Activated CD4-positive, alpha-beta T cell treated with anti-CD3 and anti-CD28 coated beads for 36 hours (primary cell): ENCODE data around the gene LUC7L. TPM values are rescaled to one million over a fixed set of nuclear protein-coding genes. Genes with fewer than 3 reads are reported as not detected.
"Not testable (repeated sequence)": the region's sequence is repeated elsewhere in the genome, so short reads cannot be mapped to it uniquely, and the experiment has no call there.

Source experiments
- ATAC-seq: fragments of 200-7000 bp; cut with Tn5 transposase; one replicate; pipeline ENCODE4 v1.10.0; 2021; ENCODE audit warnings: mild to moderate bottlenecking, moderate library complexity
- CTCF ChIA-PET: fragments of 350-600 bp; sonication (Branson Sonifier 250); formaldehyde crosslinking; loops from one replicate; lab custom pipeline; 2021; ENCODE audit warnings: antibody characterized with exemption; lab: Charles Lee
- POLR2A ChIA-PET: fragments of 350-600 bp; sonication (Branson Sonifier 250); formaldehyde crosslinking; loops from one replicate; lab custom pipeline; 2021; ENCODE audit warnings: antibody characterized with exemption, inconsistent platforms; lab: Charles Lee
- DNase-seq: peaks from one replicate; pipeline ENCODE4 v3.0.0-alpha.2; 2020
- H3K27ac Mint-ChIP-seq: one replicate; pipeline ENCODE4 v1.8.0; 2021; ENCODE audit warnings: mixed read lengths
- H3K27me3 Mint-ChIP-seq: one replicate; pipeline ENCODE4 v1.8.0; 2021; ENCODE audit warnings: mixed read lengths
- H3K36me3 Mint-ChIP-seq: one replicate; pipeline ENCODE4 v1.8.0; 2021; ENCODE audit warnings: low read depth, mixed read lengths
- H3K4me1 Mint-ChIP-seq: one replicate; pipeline ENCODE4 v1.8.0; 2021; ENCODE audit warnings: mixed read lengths
- H3K4me3 Mint-ChIP-seq: one replicate; pipeline ENCODE4 v1.8.0; 2021; ENCODE audit warnings: mild to moderate bottlenecking, moderate library complexity, mixed read lengths
- H3K9me3 Mint-ChIP-seq: one replicate; pipeline ENCODE4 v1.8.0; 2021; ENCODE audit warnings: low read depth, mixed read lengths
- intact Hi-C, 2 experiments: fragments of 100-400 bp; cut with DNase I in 1 of 2; cut with micrococcal nuclease in 1 of 2; formaldehyde crosslinking; loops; one replicate each; pipeline versions ENCODE4 v1.14.2 to v1.15.1; 2022 to 2024; cut with DNase I, micrococcal nuclease
- total RNA-seq, 2 experiments: library from RNA; stranded (reverse); gene quantifications; one replicate each; pipeline ENCODE4 v1.2.3, GENCODE V29; 2021

Gene LUC7L
- total RNA-seq, 2 experiments from 2014 or later: 44.6 to 50.1 TPM

GRCh38 chr16:160691-161190 is 68.5 kb downstream of the LUC7L start:
- Mint-ChIP-seq H3K27ac (no peak overlapping the region), H3K9me3 (no peaks in the 10 kb centered on the region), H3K36me3 (no peaks in the 10 kb centered on the region), H3K27me3 (peaks cover 22% of the 10 kb centered on the region), H3K4me1 (peaks cover 2% of the 10 kb centered on the region), H3K4me3 (no peak overlapping the region)
- ChIA-PET POLR2A (no interaction called here), CTCF (no interaction called here)
- DNase-seq (no peak), ATAC-seq (no peak)
- intact Hi-C loops: no loop called here

- intact Hi-C loops, H3K9me3 Mint-ChIP-seq, H3K4me3 Mint-ChIP-seq, H3K36me3 Mint-ChIP-seq, DNase-seq, H3K4me1 Mint-ChIP-seq, CTCF ChIA-PET, ATAC-seq, H3K27ac Mint-ChIP-seq: not testable (repeated sequence)
- H3K27me3 Mint-ChIP-seq: peaks cover 25% of the 10 kb centered on the region
- POLR2A ChIA-PET: interaction anchor here (0.6 kb wide), 1 partner anchor 28 kb away, joined by 3 read pairs; no protein-coding TSS in a partner anchor
Measured at GRCh38 chr16:160242-160641, 69.0 kb downstream of the LUC7L start.

- ChIA-PET POLR2A (interaction anchor here (0.6 kb wide), 1 partner anchor 29 kb away, joined by 3 read pairs; no protein-coding TSS in a partner anchor), CTCF (no interaction called here)
- Mint-ChIP-seq H3K4me1 (peaks cover 5% of the 10 kb centered on the region), H3K9me3 (no peaks in the 10 kb centered on the region), H3K4me3 (no peak overlapping the region), H3K36me3 (no peaks in the 10 kb centered on the region), H3K27me3 (peaks cover 31% of the 10 kb centered on the region), H3K27ac (no peak overlapping the region)
- ATAC-seq (no peak), DNase-seq (no peak)
- intact Hi-C loops: no loop called here
Measured at GRCh38 chr16:159136-159849, 70.0 kb downstream of the LUC7L start.

GRCh38 chr16:155031-155398 is 74.2 kb downstream of the LUC7L start:
- no peaks in the 10 kb centered on the region for H3K36me3 Mint-ChIP-seq
- H3K4me3 Mint-ChIP-seq: peak overlapping the region; percentile 43
- peaks cover 34% of the 10 kb centered on the region for H3K27me3 Mint-ChIP-seq
- DNase-seq (no peak), ATAC-seq (no peak)
- intact Hi-C loops: no loop called here
- H3K4me1 Mint-ChIP-seq: peaks cover 5% of the 10 kb centered on the region
- CTCF ChIA-PET: interaction anchor here (1.5 kb wide), 1 partner anchor 48 kb away, joined by 3 read pairs; no protein-coding TSS in a partner anchor
- POLR2A ChIA-PET: no interaction called here
- H3K9me3 Mint-ChIP-seq: no peaks in the 10 kb centered on the region
- no peak overlapping the region for H3K27ac Mint-ChIP-seq

GRCh38 chr16:154217-155030 is 74.8 kb downstream of the LUC7L start:
- H3K9me3 Mint-ChIP-seq: no peaks in the 10 kb centered on the region
- no peak overlapping the region for H3K27ac Mint-ChIP-seq
- no peaks in the 10 kb centered on the region for H3K36me3 Mint-ChIP-seq
- POLR2A ChIA-PET: no interaction called here
- intact Hi-C loops: no loop called here
- peaks cover 5% of the 10 kb centered on the region for H3K4me1 Mint-ChIP-seq
- DNase-seq (peak; percentile 49), ATAC-seq (peak; percentile 49)
- CTCF ChIA-PET: interaction anchor here (1.5 kb wide), 1 partner anchor 47 kb away, joined by 3 read pairs; no protein-coding TSS in a partner anchor
- H3K4me3 Mint-ChIP-seq: peak overlapping the region; percentile 43
- H3K27me3 Mint-ChIP-seq: peaks cover 31% of the 10 kb centered on the region

- intact Hi-C loops: loop anchor here (1.0 kb wide), 1 partner anchor 9 kb away; no protein-coding TSS in a partner anchor
- H3K27me3 Mint-ChIP-seq: peaks cover 29% of the 10 kb centered on the region
- DNase-seq, H3K36me3 Mint-ChIP-seq, H3K4me1 Mint-ChIP-seq, CTCF ChIA-PET, H3K27ac Mint-ChIP-seq, H3K9me3 Mint-ChIP-seq, POLR2A ChIA-PET, H3K4me3 Mint-ChIP-seq: not testable (repeated sequence)
- ATAC-seq: peak; percentile 51
Measured at GRCh38 chr16:153550-154216, 75.6 kb downstream of the LUC7L start.

- H3K36me3 Mint-ChIP-seq, CTCF ChIA-PET, POLR2A ChIA-PET, DNase-seq, H3K27ac Mint-ChIP-seq, H3K4me1 Mint-ChIP-seq, H3K4me3 Mint-ChIP-seq, H3K9me3 Mint-ChIP-seq: not testable (repeated sequence)
- peaks cover 29% of the 10 kb centered on the region for H3K27me3 Mint-ChIP-seq
- intact Hi-C loops: loop anchor here (1.0 kb wide), 1 partner anchor 9 kb away; no protein-coding TSS in a partner anchor
- peak; percentile 28 for ATAC-seq
Measured at GRCh38 chr16:153129-153521, 76.1 kb downstream of the LUC7L start.

GRCh38 chr16:152141-153128 is 76.8 kb downstream of the LUC7L start, which contains the start of gene HBZ:
Gene HBZ (plus strand): TSS chr16:152644. CDS start chr16:152910, 266 bp downstream.
- H3K36me3 Mint-ChIP-seq: no peaks in the 10 kb centered on the region
- no peak for DNase-seq
- no peaks in the 10 kb centered on the region for H3K9me3 Mint-ChIP-seq
- ChIA-PET POLR2A (interaction anchor here (0.7 kb wide), 1 partner anchor 10 kb away, joined by 3 read pairs; no protein-coding TSS in a partner anchor), CTCF (no interaction called here)
- ATAC-seq: no peak
- intact Hi-C loops: loop anchor here (1.0 kb wide), 1 partner anchor 10 kb away; no protein-coding TSS in a partner anchor
- no peak within 1 kb of the TSS for H3K4me3 Mint-ChIP-seq
- H3K27ac Mint-ChIP-seq: no peak within 1 kb of the TSS
- H3K27me3 Mint-ChIP-seq: peaks cover 27% of the 10 kb centered on the region
- peaks cover 5% of the 10 kb centered on the region for H3K4me1 Mint-ChIP-seq

- Mint-ChIP-seq H3K36me3 (no peaks in the 10 kb centered on the region), H3K4me3 (no peak overlapping the region), H3K9me3 (no peaks in the 10 kb centered on the region), H3K27ac (no peak overlapping the region), H3K4me1 (no peaks in the 10 kb centered on the region), H3K27me3 (peaks cover 14% of the 10 kb centered on the region)
- POLR2A ChIA-PET: no interaction called here
- DNase-seq (no peak), ATAC-seq (no peak)
- intact Hi-C loops: no loop called here
- CTCF ChIA-PET: interaction anchor here (0.7 to 1.0 kb wide), 2 partner anchors 11 to 65 kb away, joined by 3 read pairs; no protein-coding TSS in a partner anchor
Measured at GRCh38 chr16:149024-149660, 80.1 kb downstream of the LUC7L start.

GRCh38 chr16:146646-147045 is 82.6 kb downstream of the LUC7L start:
- no peak overlapping the region for H3K4me3 Mint-ChIP-seq
- ChIA-PET CTCF (no interaction called here), POLR2A (no interaction called here)
- intact Hi-C loops: no loop called here
- no peaks in the 10 kb centered on the region for H3K9me3 Mint-ChIP-seq
- no peak overlapping the region for H3K27ac Mint-ChIP-seq
- H3K4me1 Mint-ChIP-seq: no peaks in the 10 kb centered on the region
- DNase-seq: no peak
- no peaks in the 10 kb centered on the region for H3K36me3 Mint-ChIP-seq
- H3K27me3 Mint-ChIP-seq: peaks cover 14% of the 10 kb centered on the region
- no peak for ATAC-seq
